ES-I3 (cell line): ENCODE data around the gene CSRNP2.

Source experiments
- H3K36me3 ChIP-seq: 2 replicates; pipeline ENCODE4 v1.6.1; 2013; ENCODE audit warnings: mild to moderate bottlenecking, low read length, control low read depth, moderate library complexity; ENCODE audit not compliant: insufficient read depth
- H3K4me1 ChIP-seq: 2 replicates; pipeline ENCODE4 v1.6.1; 2013; ENCODE audit warnings: mild to moderate bottlenecking, control low read depth, low read length; ENCODE audit not compliant: insufficient read depth
- H3K9ac ChIP-seq: 2 replicates; pipeline ENCODE4 v1.6.1; 2013; ENCODE audit warnings: low read depth, mild to moderate bottlenecking, low read length, moderate library complexity
- H3K9me3 ChIP-seq: 2 replicates; pipeline ENCODE4 v1.6.1; 2013; ENCODE audit warnings: mild to moderate bottlenecking, low read length, moderate library complexity; ENCODE audit not compliant: control insufficient read depth, insufficient read depth

The CSRNP2 gene

DNA sequence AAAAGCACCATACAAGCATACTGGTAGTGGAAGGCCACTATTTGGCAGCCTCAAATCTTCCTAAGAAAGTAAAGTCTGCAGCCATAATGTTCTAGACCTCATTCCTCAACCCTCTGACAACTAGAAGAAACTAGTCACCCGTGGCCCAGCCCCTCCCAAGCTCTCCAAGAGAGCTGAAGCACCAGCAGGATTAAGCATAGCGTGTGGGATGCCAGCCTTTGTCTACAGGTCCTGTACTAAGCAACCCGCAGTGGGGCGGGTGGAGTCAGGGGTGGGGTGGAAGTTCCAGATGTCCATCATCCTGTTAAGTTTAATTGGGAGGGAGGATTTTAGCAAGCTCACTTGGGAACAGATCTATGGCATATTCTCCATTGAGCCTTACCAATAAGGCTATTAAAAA is 71.4 kb downstream of the CSRNP2 start:
- Histone ChIP-seq H3K9me3 (no peaks in the 10 kb centered on the region), H3K36me3 (no peaks in the 10 kb centered on the region; the same call in 1 of the 2 replicates), H3K4me1 (peaks cover 8% of the 10 kb centered on the region), H3K9ac (no peak overlapping the region)
